Measurements from ENCODE around the gene EFHC1.

Gene EFHC1

DNA sequence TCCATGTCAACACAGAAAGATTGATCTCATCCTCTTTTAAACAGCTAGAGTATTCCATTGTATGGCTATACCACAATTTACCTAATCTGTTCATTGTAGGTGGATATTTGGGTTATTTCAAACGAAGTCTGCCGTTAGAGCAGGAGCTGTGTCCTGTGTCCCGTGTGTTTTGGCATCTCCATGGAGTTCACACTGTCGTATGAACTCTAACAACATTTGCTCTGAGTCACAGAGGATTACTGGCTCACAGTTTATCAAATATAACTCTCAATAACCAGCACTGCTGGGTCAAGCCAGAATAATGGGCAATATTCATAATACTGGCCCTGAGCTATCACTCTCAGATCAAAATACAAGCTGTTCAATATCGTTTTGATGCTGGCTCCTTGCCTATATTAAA lies 140.3 kb downstream of the EFHC1 start:
- no peak for DNase-seq

DNA sequence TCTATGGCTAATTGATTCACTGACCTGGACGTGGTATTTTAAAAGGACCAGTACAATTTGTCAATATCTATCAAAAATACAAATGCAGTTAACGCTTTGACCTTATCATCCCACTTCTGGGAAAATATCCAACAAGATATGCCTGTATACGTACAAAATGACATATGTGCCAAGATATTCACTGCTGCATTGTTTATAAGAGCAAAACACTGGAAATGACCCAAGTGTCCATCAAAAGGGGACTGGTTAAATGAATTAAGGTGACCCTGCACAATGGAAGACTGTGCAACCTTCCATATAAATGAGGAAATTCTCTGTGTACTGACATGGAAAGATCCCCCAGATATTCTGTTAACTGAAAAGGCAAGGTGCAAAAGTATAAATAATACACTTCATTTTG lies 142.8 kb downstream of the EFHC1 start:
- no peak for DNase-seq

- no peak for DNase-seq
Measured at GRCh38 chr6:52564856-52565255, 144.7 kb downstream of the EFHC1 start.

- no peak for DNase-seq
Measured at GRCh38 chr6:52566201-52566600, 146.1 kb downstream of the EFHC1 start.

DNA sequence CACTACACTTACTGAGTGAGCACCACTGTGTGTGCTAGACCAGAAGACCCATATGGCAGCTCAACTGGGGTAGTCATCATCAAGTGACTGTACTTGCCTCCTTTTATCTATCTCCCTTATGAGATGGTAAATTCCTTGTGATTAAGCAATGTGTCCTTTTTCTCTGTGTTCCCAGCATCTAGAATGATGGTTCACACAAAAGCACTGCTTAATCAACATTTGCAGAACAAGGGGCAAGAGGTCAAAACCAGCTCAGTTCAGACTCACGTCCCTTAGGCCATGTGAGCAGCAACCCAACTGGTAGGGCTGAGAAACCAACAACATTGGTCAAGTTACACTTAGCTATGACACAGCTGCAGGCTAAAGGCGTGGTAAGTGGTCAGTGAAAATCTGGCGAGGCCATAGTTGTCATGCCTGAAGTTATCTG lies 146.7 kb downstream of the EFHC1 start:
- no peak for DNase-seq

- DNase-seq: no peak
Measured at GRCh38 chr6:52568320-52568719, 148.2 kb downstream of the EFHC1 start.

DNA sequence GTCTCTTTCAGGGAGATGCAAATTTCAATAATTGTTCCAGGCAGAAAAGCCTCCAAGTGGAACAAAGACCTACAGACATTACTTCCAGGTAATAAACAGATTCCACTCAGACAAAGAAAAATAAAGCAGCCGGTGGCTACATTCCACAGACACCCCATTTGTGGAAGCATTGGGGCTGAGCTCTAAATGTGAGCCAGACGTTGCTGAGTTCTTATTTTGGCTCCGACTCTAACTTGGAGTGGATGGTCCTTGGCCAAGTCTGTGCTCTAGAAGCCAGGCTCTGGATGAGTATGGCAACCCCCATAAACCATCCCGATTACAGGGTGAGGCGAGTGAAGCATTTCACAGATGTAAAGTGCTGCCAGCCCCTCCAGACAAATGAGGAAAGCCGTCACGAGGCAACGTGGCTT lies 150.2 kb downstream of the EFHC1 start:
- no peak for DNase-seq

- no peak for DNase-seq
Measured at GRCh38 chr6:52571099-52571755, 151.1 kb downstream of the EFHC1 start.

DNA sequence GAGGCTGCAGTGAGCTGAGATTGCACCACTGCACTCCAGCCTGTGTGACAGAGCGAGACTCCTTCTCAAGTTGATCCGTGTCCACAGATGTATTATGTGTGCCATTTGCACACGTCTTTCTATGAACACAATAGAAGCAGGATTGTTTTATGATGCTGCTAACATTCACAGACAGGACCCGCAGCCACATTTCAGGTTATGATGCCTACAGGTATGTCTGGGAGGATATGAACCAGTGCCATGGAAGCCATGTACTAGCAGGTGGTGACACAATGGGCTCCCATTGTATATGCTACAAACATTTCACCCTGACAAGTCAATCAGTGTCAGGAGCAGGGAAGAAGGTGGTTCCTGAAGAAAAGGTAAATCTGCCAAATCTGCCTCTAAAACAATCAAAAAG lies 152.4 kb downstream of the EFHC1 start:
- no peak for DNase-seq

GRCh38 chr6:52573295-52573694 lies 153.2 kb downstream of the EFHC1 start:
- no peak for DNase-seq

Measured in CD4-positive, alpha-beta T cell treated with Interleukin-4 for 1 hour (primary cell).